A549 treated with RU486 at 1 μM for 4 hours (cell line): Measurements from ENCODE around the gene PLXND1. TPM values are rescaled to one million over a fixed set of nuclear protein-coding genes. Genes with fewer than 3 reads are reported as not detected.

ENCODE experiments used
- total RNA-seq: library from RNA; stranded (reverse); fragments of 200-300 nt; extraction: Qiagen RNA extraction; gene quantifications from 5 replicates; pipeline ENCODE4 v1.2.3, GENCODE V29; 2022; ENCODE audit warnings: low read depth

The PLXND1 gene, protein sequence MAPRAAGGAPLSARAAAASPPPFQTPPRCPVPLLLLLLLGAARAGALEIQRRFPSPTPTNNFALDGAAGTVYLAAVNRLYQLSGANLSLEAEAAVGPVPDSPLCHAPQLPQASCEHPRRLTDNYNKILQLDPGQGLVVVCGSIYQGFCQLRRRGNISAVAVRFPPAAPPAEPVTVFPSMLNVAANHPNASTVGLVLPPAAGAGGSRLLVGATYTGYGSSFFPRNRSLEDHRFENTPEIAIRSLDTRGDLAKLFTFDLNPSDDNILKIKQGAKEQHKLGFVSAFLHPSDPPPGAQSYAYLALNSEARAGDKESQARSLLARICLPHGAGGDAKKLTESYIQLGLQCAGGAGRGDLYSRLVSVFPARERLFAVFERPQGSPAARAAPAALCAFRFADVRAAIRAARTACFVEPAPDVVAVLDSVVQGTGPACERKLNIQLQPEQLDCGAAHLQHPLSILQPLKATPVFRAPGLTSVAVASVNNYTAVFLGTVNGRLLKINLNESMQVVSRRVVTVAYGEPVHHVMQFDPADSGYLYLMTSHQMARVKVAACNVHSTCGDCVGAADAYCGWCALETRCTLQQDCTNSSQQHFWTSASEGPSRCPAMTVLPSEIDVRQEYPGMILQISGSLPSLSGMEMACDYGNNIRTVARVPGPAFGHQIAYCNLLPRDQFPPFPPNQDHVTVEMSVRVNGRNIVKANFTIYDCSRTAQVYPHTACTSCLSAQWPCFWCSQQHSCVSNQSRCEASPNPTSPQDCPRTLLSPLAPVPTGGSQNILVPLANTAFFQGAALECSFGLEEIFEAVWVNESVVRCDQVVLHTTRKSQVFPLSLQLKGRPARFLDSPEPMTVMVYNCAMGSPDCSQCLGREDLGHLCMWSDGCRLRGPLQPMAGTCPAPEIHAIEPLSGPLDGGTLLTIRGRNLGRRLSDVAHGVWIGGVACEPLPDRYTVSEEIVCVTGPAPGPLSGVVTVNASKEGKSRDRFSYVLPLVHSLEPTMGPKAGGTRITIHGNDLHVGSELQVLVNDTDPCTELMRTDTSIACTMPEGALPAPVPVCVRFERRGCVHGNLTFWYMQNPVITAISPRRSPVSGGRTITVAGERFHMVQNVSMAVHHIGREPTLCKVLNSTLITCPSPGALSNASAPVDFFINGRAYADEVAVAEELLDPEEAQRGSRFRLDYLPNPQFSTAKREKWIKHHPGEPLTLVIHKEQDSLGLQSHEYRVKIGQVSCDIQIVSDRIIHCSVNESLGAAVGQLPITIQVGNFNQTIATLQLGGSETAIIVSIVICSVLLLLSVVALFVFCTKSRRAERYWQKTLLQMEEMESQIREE (N-terminal part only)
- total RNA-seq: 78.3 to 95.3 TPM (median 82.5 TPM) in 5 replicates

DNA sequence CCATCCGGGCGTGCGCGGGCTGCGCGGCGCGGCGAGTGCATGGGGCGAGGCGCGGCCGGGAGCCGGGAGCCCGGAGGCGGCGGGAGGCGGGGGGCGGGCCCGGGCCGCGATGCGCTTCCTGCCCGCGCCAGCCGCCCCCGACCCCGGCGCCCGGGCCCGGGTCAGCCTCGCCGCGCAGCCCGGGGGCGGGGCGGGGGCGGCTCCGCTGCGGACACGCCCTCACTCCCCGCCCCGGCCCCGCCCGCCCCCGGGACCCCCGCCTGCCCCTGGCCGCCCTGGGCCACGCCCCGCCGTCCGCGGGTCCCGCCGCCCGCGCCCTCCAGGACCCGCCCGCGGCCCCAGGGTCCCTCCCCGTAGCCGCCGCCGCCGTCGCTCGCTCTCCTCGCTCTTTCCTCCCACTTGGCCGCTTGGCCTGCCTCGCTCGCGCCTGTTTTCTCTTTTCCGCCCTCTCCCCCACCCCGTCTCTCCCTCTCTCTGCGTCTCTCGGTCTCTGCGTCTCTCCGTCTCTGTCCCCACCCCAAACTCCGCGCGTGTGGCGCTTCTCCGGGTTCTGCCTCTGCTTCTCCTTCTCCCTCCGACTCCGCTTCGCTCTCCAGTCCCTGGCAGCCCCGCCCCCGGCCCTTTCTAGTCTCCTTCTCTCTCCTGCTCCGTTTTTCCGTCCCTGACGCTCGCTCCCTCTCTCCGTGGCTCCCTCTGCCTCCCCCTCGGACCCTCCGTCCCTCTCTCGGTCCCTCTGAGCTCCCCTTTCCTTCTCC, at the start of gene PLXND1:
Gene PLXND1 (minus strand): TSS at position 41 of the 755 bp plus-strand sequence. CDS start 37 bp downstream, at position 4.

DNA sequence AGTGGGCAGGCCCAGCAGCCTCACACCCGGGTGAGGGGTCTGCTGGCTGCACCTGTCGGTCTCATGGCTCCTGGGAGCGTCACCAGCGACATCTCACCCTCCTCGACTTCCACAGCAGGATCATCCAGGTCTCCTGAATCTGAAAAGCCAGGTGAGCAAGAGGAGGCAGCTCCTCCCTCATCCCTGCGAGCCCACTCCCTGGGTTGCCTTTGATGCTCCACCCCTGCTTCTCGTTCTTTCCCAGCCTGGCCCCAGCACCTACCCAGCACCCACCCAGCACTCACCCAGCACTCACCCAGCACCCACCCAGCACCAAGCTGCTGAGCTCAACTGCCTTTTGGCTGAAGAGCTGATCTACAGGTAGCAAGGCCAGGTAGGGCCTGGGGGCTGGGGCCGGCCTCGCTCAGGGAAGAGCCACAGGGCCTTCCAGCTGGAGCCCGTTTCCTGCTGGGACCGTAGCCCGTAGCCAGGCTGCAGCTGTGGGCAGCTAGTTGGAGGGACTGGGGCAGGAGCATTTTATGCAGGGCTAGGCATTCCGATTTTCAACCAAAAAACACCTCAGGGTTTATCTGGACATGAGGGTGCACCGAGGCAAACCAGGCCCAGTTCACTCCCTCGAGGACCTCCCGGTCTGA, 63.2 kb downstream of the PLXND1 start, which contains the start of gene H1-8:
Gene H1-8 (plus strand): TSS at position 20 of the 635 bp plus-strand sequence. CDS start 44 bp downstream, at position 64.

DNA sequence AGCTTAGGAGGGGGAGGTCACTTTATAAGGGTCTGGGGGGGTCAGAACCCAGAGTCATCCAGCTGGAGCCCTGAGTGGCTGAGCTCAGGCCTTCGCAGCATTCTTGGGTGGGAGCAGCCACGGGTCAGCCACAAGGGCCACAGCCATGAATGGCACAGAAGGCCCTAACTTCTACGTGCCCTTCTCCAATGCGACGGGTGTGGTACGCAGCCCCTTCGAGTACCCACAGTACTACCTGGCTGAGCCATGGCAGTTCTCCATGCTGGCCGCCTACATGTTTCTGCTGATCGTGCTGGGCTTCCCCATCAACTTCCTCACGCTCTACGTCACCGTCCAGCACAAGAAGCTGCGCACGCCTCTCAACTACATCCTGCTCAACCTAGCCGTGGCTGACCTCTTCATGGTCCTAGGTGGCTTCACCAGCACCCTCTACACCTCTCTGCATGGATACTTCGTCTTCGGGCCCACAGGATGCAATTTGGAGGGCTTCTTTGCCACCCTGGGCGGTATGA, 77.8 kb downstream of the PLXND1 start, which contains the start of gene RHO:
Gene RHO (plus strand): TSS at position 51 of the 512 bp plus-strand sequence. CDS start 95 bp downstream, at position 146.

Other genes starting within 250 kb of the PLXND1 start
- 0.39 to 0.82 TPM (median 0.70 TPM) in 5 replicates for gene EFCAB12, start 178.0 kb downstream of the PLXND1 start, total RNA-seq
- 22.0 to 26.0 TPM (median 25.1 TPM) in 5 replicates for gene MBD4, start 166.7 kb downstream of the PLXND1 start, total RNA-seq
- 11.7 to 14.0 TPM (median 13.6 TPM) in 5 replicates for gene IFT122, start 166.5 kb downstream of the PLXND1 start, total RNA-seq
- not detected in 5 replicates for gene RHO, start 78.0 kb downstream of the PLXND1 start, total RNA-seq
- gene H1-8, start 63.5 kb downstream of the PLXND1 start, total RNA-seq: not detected in 5 replicates